Stimulated activated CD8-positive, alpha-beta memory T cell treated with anti-CD3 and anti-CD28 coated beads, Interleukin-7, amount 100 ng/mL, for 48 hours (primary cell): ENCODE measurements around the gene CENPK.
"Not testable (repeated sequence)": the region's sequence is repeated elsewhere in the genome, so short reads cannot be mapped to it uniquely, and the experiment has no call there.

Source experiments
- DNase-seq, 2 donors: peaks; one replicate each; pipeline ENCODE4 v3.0.0-alpha.2; 2020; ENCODE audit warnings: low read depth in 1 of 2; ENCODE audit errors: extremely low read depth in 1 of 2

The CENPK gene

DNA sequence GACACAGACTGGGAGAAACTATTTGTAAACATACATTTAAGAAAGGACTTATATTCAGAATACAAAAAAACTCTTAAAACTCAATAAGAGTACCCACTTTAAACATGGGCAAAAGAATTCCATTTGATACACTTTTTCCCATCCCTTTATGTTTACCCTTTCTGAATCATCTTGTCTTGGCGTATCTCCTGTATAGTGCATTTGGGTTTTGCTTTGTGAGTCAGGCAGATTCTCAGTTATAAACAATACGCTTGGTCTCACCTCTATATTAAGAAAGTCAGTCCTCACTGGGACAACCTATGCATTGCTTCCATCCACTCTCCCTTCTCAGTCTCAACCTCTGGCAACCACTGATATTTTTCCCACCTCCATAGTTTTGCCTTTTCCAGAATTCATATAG lies 54.0 kb downstream of the CENPK start:
- no peak for DNase-seq

DNA sequence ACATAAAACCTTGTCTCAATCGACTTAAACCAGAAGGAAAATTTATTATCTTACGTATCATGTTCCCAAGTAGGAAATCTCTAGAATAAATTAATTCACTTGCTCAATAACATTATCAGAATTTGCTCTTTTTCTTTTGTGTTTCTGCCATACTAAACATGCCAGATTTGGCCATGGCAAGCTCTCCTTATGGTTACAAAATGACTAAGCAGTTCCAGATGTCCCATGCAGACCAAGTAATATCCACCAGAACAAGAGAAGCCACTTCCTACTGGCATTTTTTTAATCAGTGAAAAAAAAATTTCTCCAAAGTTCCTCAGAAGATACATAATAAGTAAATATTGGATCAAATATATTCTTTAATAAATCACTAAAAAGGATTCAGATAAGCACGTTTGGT lies 56.0 kb downstream of the CENPK start:
- DNase-seq = no peak

DNA sequence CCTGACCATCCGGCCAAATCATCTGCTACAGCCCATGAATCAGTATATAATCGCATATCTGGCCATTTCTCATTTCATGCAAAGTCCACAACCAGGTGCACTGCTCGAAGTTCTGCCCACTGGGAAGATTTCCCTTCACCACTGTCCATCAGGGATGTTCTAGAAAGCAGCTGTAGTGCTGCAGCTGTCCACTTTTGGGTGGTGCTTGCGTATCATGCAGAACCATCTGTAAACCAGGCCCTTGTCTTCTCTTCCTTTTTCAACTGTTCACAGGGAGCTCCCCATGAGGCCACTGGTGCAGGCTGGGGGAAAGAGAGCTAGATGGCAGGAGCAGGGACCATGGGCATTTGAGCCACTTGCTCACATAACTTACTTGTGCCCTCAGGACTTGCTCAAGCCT lies 73.8 kb downstream of the CENPK start:
- DNase-seq = no peak

DNA sequence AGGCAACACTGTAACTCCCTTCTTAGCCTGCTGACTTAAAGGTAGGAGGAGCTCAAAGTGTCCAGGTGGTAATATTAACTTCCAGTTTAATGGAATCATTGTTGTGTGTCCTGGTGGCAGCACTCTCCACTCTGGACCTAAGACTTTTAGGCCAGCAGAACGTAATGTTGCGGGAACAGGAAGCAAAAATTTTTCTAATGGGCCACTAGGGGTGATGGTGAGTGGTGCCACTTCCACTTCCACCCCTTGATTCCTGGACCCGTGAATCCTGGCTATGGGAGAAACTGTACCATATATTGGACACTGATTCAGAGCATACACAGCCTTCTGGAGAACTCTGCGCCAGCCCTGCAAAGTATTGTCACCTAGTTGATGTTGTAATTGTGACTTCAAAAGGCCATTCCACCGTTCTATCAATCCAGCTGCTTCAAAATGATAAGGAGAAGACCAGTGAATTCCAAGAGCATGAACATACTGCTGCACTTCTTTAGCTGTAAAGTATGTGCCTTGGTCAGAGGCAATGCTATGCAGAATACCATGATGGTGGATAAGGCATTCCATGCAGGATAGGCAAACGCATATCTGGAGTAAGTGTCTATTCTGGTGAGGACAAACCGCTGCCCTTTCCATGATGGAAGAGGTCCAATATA lies 74.8 kb downstream of the CENPK start:
- not testable (repeated sequence) for DNase-seq

DNA sequence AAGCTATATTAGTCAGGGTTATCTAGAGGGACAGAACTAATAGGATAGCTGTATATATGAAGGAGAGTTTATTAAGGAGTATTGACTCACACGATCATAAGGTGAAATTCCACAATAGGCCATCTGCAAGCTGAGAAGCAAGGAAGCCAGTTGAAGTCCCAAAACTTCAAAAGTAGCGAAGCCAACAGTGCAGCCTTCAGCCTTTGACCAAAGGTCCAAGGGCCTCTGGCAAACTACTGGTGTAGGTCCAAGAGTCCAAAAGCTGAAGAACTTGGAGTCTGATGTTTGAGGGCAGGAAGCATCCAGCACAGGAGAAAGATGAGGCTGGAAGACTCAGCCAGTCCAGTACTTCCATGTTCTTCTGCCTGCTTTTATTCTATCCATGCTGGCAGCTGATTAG lies 76.2 kb downstream of the CENPK start:
- not testable (repeated sequence) for DNase-seq

DNA sequence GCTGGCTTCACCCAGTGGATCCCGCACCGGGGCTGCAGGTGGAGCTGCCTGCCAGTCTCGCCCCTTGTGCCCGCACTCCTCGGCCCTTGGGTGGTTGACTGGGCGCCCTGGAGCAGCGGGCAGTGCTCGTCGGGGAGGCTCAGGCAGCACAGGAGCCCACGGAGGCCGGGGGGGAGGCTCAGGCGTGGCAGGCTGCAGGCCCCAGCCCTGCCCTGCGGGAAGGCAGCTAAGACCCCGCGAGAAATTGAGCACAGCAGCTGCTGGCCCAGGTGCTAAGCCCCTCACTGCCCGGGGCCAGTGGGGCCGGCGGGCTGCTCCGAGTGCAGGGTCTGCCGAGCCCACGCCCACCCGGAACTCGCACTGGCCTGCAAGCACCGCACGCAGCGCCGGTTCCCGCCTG lies 77.6 kb downstream of the CENPK start:
- DNase-seq = no peak

DNA sequence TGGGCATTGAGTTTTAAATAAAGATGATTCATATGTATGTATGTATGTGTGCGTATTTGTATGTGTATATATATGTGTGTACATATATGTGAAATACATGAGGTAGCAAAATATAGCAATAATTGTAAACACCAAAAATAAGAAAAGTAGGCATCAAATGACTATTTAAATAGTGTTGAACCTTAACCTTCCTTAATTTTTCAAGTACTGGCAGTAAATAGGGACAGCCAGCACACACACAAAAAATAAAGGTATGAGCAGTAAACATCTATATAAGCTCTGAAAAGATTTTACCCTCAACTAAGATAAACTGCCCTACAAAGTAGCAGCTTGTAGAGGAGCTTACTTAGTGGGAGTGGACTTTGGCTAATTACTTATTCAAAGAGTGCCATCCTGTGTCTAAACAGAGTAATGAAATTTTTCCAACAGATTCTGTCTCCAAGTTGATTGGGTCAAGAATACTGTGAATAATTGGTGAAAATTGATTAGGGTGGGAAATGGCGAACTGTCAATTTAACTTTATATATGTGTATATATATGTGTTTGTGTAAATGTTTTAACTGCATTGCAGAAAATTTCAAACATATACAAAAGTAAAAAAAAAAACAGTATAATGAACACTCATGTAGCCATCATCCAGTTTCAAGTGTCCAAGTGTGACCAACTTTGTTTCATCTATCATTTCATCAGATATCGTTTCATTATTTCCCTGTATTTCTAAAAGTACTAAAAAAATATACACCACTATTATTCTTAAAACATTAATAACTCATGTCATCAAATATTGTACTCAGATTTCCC lies 79.2 kb downstream of the CENPK start:
- no peak for DNase-seq

DNA sequence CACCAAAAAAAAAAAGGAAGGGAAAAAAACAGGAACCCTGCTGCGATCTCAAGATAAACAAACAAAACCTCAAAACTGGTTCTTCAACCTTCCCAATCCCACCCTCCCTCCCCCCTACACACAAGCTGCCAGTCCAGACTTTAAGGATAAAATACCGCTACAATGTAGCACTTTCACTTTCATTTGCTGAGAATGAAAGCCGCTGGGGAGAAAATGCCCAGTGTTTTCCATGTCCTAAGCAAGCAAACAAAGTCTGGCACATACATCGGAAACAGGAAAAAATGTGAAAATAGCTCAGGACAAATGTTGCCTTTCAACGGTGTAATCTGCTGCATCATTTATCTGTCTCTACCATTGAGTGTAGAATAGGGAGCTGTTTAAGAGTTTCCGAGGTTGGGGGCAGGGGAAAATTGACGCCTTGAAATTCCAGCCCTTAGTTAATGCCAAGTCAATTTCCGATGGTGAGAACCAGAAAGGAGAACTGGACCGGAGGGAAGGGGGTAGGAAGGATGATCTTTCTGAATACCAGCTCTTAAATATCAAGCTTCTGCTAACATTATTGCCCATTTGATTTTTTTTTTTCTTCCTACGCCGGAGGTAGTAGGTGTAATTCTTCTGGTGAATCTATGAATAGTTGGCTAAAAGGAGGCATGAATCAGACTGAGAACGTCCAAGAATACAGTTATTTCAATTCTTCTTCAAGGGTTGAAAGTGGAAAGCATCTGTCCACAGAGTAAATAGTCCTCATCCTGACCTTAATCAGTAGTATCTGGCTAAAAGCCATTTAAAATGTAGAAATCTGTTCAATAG lies 80.0 kb downstream of the CENPK start:
- DNase-seq = no peak

DNA sequence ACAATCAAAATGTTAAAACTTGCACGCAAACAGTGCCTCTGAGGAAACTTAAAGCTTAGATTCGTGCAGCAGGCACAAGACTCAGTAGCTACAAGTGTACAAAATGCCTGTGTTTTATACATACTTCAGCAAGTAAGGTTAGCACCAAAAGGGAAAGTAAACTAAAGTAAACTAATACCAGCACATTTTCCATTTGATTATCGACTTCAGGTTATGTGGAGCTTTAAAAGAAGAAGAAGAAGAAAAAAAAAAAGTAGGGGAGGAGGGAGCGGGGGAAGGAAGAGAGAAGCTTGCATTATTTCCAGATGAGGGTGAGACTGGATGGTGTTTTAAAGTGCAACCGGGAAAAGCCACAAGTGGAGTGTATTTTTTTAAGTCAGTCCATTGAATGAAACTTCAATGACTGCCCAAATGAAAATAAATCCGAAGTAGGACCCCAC lies 80.7 kb downstream of the CENPK start:
- no peak for DNase-seq

DNA sequence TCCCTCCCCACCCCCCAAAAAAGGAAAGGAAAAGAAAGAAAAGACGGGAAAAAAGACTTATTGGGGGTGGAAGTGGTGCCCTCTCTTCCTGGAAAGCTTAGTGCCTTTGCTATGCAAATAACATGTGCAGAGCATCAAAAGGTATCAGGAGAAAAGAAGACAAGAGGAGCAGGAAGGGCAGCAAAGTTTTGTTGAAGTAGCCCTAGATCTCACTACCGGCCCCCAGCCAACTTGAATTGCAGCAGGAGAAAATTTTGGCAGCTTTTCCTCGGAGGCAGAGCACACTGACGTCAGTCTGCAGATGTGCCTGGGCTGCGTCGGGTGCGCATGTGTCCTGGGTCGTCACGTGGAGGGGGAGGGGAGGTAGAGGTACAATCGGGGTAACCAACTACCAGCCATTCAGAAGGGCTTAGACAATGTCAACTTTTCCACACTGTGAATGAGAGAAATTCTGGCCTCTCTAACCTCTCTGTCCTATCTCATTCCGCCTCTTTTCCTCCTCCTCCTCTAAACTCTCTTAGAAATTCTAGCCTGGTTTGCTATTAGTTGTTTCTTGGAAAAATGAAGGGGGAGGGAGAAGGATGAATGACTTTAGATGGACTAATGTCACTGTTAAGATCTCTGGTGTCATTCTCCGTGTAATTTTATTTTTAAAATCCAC lies 81.2 kb downstream of the CENPK start, which contains the start of gene ADAMTS6:
TSS of gene ADAMTS6 (minus strand) at position 286 of the 661 bp plus-strand sequence. CDS start 8,247 bp downstream, outside the sequence.
- peak; percentile 59 to 81 for DNase-seq

DNA sequence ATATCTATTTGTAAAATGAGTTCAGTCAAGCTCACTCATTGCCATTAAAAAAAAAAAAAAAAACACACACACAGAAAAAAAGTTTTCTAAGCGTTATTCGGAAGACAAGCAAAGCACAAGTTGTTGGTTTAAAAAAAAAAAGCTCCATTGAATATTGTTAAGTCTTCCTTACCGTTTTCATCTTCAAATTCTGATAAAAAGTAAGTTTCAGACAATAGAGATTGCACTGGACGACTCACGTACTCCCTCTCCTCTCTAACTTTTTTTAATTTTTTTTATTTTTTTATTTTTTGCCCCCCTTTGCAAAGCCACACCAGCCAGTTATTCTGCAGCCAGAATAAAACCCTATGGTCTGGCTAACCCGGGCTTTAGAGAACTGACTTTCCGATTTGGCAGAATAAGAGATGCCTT lies 81.8 kb downstream of the CENPK start:
- DNase-seq = no peak

DNA sequence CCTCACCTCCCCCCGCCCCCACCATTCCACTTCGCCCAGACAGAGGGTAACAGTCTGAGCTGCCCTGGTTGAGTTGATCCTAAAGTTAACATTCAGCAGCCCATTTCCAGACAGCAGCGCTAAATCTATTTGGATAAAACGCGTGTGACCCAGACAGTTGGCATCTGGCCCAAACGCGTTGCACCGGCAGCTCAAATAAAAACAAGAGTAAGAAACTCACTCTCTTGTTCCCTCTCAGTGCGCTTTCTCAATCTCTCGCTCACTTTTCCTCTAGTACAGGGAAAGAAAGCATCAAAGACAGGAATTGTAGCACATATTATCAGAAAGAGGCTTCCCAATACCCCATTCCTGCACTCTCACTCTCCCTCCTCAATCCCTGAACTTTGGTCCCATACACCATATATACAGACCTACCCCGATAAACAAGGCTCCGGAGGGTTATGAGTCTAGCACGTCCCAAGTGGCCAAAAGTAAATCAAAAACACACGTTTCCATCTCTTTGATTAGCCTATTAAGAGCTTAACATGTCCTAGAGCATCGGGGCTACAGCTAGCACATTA lies 82.6 kb downstream of the CENPK start:
- DNase-seq = no peak

DNA sequence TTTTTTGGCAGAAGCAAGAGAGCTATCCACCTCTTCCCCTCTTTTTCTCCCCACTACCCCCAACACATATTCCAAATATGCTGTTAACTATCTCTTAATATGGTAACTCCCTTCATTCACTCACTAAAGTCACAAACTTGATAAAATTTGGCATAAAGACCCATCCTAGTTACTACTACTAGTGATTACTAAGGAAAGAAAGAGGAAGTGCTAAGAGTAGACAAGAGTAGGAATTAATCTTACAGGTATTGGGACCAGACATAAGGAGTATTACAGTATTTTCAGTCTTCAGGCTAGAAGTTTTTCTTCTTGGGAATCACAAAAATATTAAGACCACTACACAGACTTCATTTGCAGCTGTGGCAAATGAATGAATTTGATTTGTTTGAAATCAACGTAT lies 83.4 kb downstream of the CENPK start:
- DNase-seq = no peak

DNA sequence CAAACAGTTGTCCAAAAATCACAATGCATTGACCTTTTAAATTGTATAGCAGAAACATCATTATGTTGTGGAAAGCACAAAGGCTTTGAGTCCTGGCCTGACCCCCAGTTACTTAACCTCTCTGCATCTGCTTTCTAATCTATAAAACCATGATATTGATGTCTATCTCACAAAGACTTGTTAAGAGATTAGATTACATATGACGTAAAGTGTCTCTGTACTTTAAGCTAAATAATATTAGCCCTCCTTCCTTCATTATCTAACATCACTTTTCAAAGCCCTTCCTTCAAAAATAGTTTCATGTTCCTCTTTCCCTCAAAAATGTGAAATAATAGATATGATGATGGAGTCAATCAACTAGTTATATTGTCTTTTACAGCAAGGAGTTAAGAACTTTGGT lies 84.6 kb downstream of the CENPK start:
- no peak for DNase-seq

DNA sequence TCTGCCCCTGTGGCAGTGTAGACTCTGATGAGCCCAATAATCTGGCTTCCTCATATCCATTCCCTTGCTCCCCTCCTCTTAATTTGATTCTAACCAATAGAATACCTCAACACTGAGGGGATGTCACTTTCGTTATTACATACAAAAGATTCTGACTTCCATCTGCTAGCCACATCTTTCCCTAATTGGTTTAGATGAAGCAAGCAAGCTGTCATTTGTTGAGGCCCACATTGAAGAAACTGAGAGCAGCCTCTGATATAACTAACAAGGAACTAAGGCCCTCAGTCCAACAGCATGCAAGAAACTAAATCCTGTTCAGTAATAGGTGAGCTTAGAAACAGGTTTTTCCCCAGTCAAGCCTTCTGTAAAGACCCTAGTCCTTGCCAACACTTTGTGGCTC lies 87.1 kb downstream of the CENPK start:
- no peak for DNase-seq

DNA sequence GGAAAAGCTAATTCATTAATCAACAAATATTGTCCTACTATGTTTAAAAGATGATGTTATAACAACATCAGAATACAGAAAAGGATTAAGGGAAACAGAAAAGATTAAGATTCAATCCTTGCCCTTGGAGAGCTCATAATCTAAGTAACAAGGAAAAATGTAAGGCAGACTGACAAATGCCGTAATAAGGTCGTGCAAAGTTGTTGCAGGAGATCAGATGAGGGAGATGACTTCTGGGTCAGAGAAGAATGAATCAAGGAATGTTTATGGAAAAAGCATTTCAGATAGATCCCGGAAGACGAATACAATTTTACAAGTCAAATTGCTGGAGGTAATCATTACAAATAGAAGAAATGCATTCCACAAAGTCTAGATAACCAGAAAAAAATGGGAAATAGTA lies 87.6 kb downstream of the CENPK start:
- DNase-seq = no peak

DNA sequence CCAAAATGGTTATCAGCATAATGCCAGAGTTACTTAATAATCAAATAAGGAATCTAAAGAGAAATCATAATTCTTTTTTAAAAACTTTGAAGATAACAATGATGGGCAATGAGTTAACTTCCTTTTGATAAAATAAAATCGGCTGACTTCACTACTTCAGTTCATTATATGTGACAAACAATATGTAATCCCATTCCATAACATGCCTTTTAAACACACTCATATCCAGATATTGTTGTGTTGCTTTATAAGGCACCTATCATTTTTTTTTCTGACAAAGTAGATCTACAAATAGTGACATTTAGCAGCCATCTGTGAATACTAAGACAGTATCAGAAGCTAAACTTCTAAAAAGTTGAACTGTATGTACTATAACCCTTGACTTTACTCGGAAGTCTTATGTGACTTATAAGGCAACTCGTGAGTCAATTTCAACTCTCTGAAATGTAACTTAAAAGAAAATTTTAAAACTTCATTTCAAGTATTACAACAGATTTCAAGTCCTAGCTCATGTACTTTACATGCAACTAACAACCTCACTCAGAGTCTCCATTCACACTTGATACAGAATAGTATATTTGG lies 88.7 kb downstream of the CENPK start:
- no peak for DNase-seq

DNA sequence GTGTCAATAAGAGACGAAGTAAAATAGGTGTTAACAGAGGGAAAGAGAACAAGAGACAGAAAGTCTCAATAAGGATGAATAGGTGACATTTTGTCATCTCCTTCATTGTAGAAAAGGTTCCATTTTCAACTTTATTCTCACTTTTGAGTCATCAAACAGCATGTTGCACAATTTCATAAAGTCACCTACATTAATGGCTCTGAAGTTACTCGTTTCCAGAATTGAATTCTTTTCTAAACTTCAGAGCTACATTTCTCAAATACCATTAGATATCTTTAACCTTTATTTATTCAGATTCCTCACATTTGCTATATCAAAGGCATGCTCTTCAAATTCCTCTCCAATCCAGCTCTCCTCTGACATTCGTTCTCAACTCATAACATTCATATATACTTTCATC lies 94.3 kb downstream of the CENPK start:
- no peak for DNase-seq
